LNCAP (cell line): ENCODE data around the gene TNFRSF18.

ENCODE experiments used
- TF ChIP-seq, protein P1 (sequence below): fragments of 450-650 bp; IDR thresholded peaks from 2 replicates; pipeline ENCODE4 v1.5.1; 2017; ENCODE audit warnings: mild to moderate bottlenecking

TNFRSF18 gene

GRCh38 chr1:1179983-1180861 is 26.2 kb downstream of the TNFRSF18 start:
- TF ChIP-seq, protein P1, sequence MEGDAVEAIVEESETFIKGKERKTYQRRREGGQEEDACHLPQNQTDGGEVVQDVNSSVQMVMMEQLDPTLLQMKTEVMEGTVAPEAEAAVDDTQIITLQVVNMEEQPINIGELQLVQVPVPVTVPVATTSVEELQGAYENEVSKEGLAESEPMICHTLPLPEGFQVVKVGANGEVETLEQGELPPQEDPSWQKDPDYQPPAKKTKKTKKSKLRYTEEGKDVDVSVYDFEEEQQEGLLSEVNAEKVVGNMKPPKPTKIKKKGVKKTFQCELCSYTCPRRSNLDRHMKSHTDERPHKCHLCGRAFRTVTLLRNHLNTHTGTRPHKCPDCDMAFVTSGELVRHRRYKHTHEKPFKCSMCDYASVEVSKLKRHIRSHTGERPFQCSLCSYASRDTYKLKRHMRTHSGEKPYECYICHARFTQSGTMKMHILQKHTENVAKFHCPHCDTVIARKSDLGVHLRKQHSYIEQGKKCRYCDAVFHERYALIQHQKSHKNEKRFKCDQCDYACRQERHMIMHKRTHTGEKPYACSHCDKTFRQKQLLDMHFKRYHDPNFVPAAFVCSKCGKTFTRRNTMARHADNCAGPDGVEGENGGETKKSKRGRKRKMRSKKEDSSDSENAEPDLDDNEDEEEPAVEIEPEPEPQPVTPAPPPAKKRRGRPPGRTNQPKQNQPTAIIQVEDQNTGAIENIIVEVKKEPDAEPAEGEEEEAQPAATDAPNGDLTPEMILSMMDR, result no peak

GRCh38 chr1:1179346-1179982 is 26.9 kb downstream of the TNFRSF18 start:
- TF ChIP-seq, protein P1, result no peak

- TF ChIP-seq, protein P1, result no peak
Measured at GRCh38 chr1:1178794-1179331, 27.5 kb downstream of the TNFRSF18 start.

DNA sequence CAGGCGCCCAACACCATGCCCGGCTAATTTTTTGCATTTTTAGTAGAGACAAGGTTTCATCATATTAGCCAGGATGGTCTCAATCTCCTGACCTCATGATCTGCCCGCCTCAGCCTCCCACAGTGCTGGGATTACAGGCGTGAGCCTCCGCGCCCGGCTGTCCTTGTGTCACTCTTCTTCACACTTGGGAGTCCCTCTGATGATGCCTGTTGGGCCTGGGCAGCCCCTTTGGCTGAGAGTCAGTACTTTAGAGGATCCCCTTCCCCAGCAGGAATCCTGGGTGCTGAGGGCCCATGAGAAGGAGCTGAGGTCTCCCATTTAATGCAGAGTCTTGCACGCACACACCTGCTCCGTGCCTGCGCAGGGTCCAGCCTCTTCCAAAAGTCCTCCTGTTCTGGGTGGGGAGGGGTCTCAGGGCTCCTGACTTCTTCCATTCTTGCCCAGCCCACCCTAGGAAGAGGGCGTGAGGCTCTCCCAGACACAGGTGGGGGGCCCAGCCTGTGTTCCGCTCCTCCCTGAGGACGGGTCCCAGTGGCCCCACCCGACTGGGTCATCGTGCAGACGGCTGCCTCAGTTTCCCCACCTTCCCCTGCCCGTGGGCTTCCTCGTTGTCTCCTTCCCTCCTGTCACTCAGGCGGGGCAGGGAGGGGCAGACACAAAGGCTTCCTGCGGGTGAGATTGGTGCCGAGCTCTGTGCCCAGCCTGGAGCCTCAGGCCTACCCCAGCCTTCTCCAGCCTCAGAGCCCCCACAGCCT is 28.8 kb downstream of the TNFRSF18 start:
- TF ChIP-seq, protein P1, result no peak

- TF ChIP-seq, protein P1, result no peak
Measured at GRCh38 chr1:1176931-1177330, 29.5 kb downstream of the TNFRSF18 start.

DNA sequence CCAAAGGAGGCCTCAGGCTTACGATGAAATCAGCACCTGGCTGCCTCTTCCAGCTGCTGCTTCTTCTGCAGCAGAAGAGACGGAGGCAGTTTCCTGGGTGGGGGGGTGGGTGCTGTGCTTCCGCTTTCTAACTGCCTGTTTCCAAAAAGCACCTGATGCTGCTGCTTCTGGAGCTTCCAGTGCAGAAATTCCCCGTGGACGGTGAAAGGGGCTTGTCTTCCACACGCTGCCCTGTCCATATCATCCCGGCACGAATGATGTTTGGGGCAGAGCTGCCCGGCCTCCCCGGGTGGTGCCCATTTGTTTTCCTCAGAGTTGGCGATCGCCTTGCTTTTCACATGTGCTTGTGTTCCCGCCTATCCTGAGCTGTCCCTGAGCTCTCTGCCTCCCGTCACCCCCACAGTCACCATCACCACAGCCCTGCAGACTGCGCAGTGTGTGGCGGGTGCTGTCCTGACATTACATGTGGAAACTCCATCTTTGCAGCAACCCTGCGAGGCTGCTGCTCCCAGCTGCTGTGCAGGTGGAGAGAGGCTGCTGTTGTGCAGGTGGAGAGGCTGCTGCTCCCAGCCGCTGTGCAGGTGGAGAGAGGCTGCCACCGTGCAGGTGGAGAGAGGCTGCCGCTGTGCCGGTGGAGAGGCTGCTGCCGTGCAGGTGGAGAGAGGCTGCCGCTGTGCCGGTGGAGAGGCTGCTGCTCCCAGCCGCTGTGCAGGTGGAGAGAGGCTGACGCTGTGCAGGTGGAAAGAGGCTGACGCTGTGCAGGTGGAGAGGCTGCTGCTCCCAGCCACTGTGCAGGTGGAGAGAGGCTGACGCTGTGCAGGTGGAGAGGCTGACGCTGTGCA is 30.9 kb downstream of the TNFRSF18 start:
- TF ChIP-seq, protein P1, result no peak
